C4-2B (cell line): ENCODE measurements around the gene PIK3R2.

ENCODE experiments used
- ZFX ChIP-seq: fragments of 450-650 bp; IDR thresholded peaks from 2 replicates; pipeline ENCODE4 v1.6.1; 2017
- TF ChIP-seq, protein P1 (sequence below): fragments of 450-650 bp; conservative IDR thresholded peaks from 2 replicates; pipeline ENCODE4 v1.5.1; 2017; ENCODE audit warnings: mild to moderate bottlenecking

DNA sequence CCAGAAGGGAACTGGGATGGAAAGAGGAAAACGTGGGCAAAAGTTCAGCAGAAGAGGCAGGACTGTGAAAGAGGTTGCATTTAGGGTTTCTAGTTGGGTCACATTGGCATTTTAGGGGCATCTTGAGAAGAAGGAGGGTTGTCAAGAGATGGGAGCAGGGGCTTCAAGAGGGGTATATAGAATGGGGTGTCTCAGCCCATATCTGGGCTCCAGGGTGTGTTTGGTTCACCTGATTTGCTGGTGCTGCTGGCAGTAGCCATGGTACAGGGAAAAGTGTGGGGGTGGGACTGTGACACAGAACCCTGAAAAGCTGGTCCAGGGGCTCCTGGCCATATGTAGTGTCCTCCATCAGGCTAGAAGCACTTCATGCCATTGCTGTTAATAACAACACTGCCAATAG lies 32.8 kb upstream of the PIK3R2 start:
- TF ChIP-seq, protein P1, sequence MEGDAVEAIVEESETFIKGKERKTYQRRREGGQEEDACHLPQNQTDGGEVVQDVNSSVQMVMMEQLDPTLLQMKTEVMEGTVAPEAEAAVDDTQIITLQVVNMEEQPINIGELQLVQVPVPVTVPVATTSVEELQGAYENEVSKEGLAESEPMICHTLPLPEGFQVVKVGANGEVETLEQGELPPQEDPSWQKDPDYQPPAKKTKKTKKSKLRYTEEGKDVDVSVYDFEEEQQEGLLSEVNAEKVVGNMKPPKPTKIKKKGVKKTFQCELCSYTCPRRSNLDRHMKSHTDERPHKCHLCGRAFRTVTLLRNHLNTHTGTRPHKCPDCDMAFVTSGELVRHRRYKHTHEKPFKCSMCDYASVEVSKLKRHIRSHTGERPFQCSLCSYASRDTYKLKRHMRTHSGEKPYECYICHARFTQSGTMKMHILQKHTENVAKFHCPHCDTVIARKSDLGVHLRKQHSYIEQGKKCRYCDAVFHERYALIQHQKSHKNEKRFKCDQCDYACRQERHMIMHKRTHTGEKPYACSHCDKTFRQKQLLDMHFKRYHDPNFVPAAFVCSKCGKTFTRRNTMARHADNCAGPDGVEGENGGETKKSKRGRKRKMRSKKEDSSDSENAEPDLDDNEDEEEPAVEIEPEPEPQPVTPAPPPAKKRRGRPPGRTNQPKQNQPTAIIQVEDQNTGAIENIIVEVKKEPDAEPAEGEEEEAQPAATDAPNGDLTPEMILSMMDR, result no peak
- TF ChIP-seq ZFX, result no peak
